IMR-90 (cell line): ENCODE data around the gene ARL14. TPM values are rescaled to one million over a fixed set of nuclear protein-coding genes. Genes with fewer than 3 reads are reported as not detected.

ENCODE experiments used
- ATAC-seq: fragments of 200-7000 bp; cut with Tn5 transposase; 2 replicates; pipeline ENCODE4 v1.9.1; 2020; ENCODE audit warnings: low read depth, mild to moderate bottlenecking, moderate library complexity
- BruUV-seq: library from RNA; stranded (reverse); fragments of 400-500 nt; replicated peaks from 2 replicates; lab custom pipeline; 2021; lab: Mats Ljungman, UMichigan
- CTCF ChIA-PET: fragments of 300-600 bp; formaldehyde crosslinking; extraction: SDS; loops from one replicate; lab custom pipeline; 2021; ENCODE audit warnings: antibody characterized with exemption; lab: Yijun Ruan, JAX
- POLR2A ChIA-PET: fragments of 300-600 bp; sonication (Branson Sonifier 250); formaldehyde crosslinking; loops from one replicate; lab custom pipeline; 2022; ENCODE audit warnings: antibody characterized with exemption; ENCODE audit not compliant: unreplicated experiment; lab: Charles Lee
- DNase-seq: peaks from one replicate; pipeline ENCODE4 v3.0.0; 2013
- H2AFZ ChIP-seq: replicated peaks from 2 replicates; pipeline ENCODE3; 2013; ENCODE audit warnings: low read length, mild to moderate bottlenecking; ENCODE audit not compliant: poor library complexity
- H2AK5ac ChIP-seq: 2 replicates; pipeline ENCODE4 v1.6.1; 2013; ENCODE audit warnings: low read depth, low read length, inconsistent platforms
- H2AK9ac ChIP-seq: replicated peaks from 2 replicates; pipeline ENCODE3; 2013; ENCODE audit warnings: mild to moderate bottlenecking, low read depth, low read length, moderate library complexity; ENCODE audit not compliant: poor library complexity
- H2BK120ac ChIP-seq: 2 replicates; pipeline ENCODE4 v1.6.1; 2013; ENCODE audit warnings: low read depth, low read length, inconsistent platforms
- H2BK15ac ChIP-seq: 3 replicates; pipeline ENCODE4 v1.6.1; 2013; ENCODE audit warnings: low read depth, low read length, inconsistent platforms
- H2BK20ac ChIP-seq: 2 replicates; pipeline ENCODE4 v1.6.1; 2013; ENCODE audit warnings: low read depth, mild to moderate bottlenecking, inconsistent platforms, low read length, moderate library complexity
- H2BK5ac ChIP-seq: 2 replicates; pipeline ENCODE4 v1.6.1; 2013; ENCODE audit warnings: mild to moderate bottlenecking, low read depth, low read length, inconsistent platforms; ENCODE audit not compliant: poor library complexity, severe bottlenecking
- H3K14ac ChIP-seq: replicated peaks from 2 replicates; pipeline ENCODE4 v1.6.1; 2013; ENCODE audit warnings: low read depth, low read length, inconsistent platforms
- H3K18ac ChIP-seq: 2 replicates; pipeline ENCODE4 v1.6.1; 2013; ENCODE audit warnings: low read depth, low read length, control low read depth
- H3K23ac ChIP-seq: 2 replicates; pipeline ENCODE4 v1.6.1; 2013; ENCODE audit warnings: low read depth, low read length, inconsistent platforms
- H3K27ac ChIP-seq: 2 replicates; pipeline ENCODE4 v1.5.1; 2013; ENCODE audit warnings: mild to moderate bottlenecking, control low read depth, low read length; ENCODE audit not compliant: insufficient read depth
- H3K27me3 ChIP-seq: 2 replicates; pipeline ENCODE4 v1.6.1; 2013; ENCODE audit warnings: low read length; ENCODE audit not compliant: control insufficient read depth, insufficient read depth
- H3K36me3 ChIP-seq: 2 replicates; pipeline ENCODE4 v1.6.1; 2013; ENCODE audit warnings: low read length, mixed read lengths; ENCODE audit not compliant: control insufficient read depth, insufficient read depth
- H3K4ac ChIP-seq: 2 replicates; pipeline ENCODE4 v1.6.1; 2013; ENCODE audit warnings: low read depth, low read length, inconsistent platforms
- H3K4me1 ChIP-seq: 2 replicates; pipeline ENCODE4 v1.6.1; 2013; ENCODE audit warnings: low read length, mixed read lengths; ENCODE audit not compliant: control insufficient read depth, insufficient read depth
- H3K4me2 ChIP-seq: 2 replicates; pipeline ENCODE4 v1.6.1; 2013; ENCODE audit warnings: low read depth, mild to moderate bottlenecking, control low read depth, low read length, moderate library complexity
- H3K4me3 ChIP-seq: 2 replicates; pipeline ENCODE4 v1.5.1; 2013; ENCODE audit warnings: low read depth, mild to moderate bottlenecking, control low read depth, low read length, moderate library complexity; ENCODE audit not compliant: insufficient read depth
- H3K56ac ChIP-seq: 2 replicates; pipeline ENCODE4 v1.6.1; 2013; ENCODE audit warnings: low read length, inconsistent platforms; ENCODE audit not compliant: insufficient read depth; ENCODE audit errors: extremely low read depth
- H3K79me1 ChIP-seq, 2 experiments: 2 replicates each; pipeline ENCODE4 v1.6.1; 2013; ENCODE audit warnings: low read length in 2 of 2, inconsistent platforms in 1 of 2, low read depth in 1 of 2
- H3K9ac ChIP-seq: 2 replicates; pipeline ENCODE4 v1.6.1; 2013; ENCODE audit warnings: low read depth, low read length, control low read depth
- H3K9me1 ChIP-seq: 2 replicates; pipeline ENCODE4 v1.6.1; 2013; ENCODE audit warnings: low read length, inconsistent platforms; ENCODE audit not compliant: insufficient read depth
- H3K9me3 ChIP-seq: 2 replicates; pipeline ENCODE4 v1.6.1; 2013; ENCODE audit warnings: low read length; ENCODE audit not compliant: control insufficient read depth, insufficient read depth
- H4K20me1 ChIP-seq: 2 replicates; pipeline ENCODE4 v1.6.1; 2013; ENCODE audit warnings: low read length, inconsistent platforms; ENCODE audit not compliant: insufficient read depth
- H4K5ac ChIP-seq: 2 replicates; pipeline ENCODE4 v1.6.1; 2013; ENCODE audit warnings: mild to moderate bottlenecking, low read depth, low read length, control low read depth
- H4K8ac ChIP-seq, 2 experiments: 2 replicates each; pipeline ENCODE4 v1.6.1; 2013; ENCODE audit warnings: low read depth in 2 of 2, low read length in 2 of 2, control low read depth in 1 of 2, inconsistent platforms in 1 of 2
- H4K91ac ChIP-seq: 2 replicates; pipeline ENCODE4 v1.6.1; 2013; ENCODE audit warnings: low read depth, low read length, inconsistent platforms; ENCODE audit not compliant: insufficient read depth
- BHLHE40 ChIP-seq: fragments of 150-350 bp; IDR thresholded peaks from 2 replicates; pipeline ENCODE4 v1.6.1; 2016; ENCODE audit warnings: mild to moderate bottlenecking, low read depth, low read length
- CHD1 ChIP-seq: IDR thresholded peaks from 2 replicates; pipeline ENCODE4 v1.6.1; 2012; ENCODE audit warnings: low read depth, low read length, improper control_type of control experiment
- FOS ChIP-seq: fragments of 150-350 bp; IDR thresholded peaks from 2 replicates; pipeline ENCODE4 v1.6.1; 2016; ENCODE audit warnings: low read depth, low read length
- MXI1 ChIP-seq: IDR thresholded peaks from 2 replicates; pipeline ENCODE4 v1.6.1; 2012; ENCODE audit warnings: low read depth, mild to moderate bottlenecking, low read length, moderate library complexity, borderline replicate concordance
- NFE2L2 ChIP-seq: fragments of 150-350 bp; IDR thresholded peaks from 2 replicates; pipeline ENCODE4 v1.6.1; 2016; ENCODE audit warnings: low read depth, mild to moderate bottlenecking, low read length
- RFX5 ChIP-seq: IDR thresholded peaks from 2 replicates; pipeline ENCODE4 v1.8.0; 2012; ENCODE audit warnings: low read depth, mild to moderate bottlenecking, low read length, moderate library complexity
- USF2 ChIP-seq: fragments of 150-350 bp; IDR thresholded peaks from 2 replicates; pipeline ENCODE4 v1.6.1; 2017; ENCODE audit warnings: mild to moderate bottlenecking, antibody characterized with exemption, low read length, low read depth
- WGBS, 2 experiments: methylation state at CpG; one replicate each; pipeline versions ENCODE4 v1.1.5 to v1.1.7; 2013; ENCODE audit warnings: missing lambda C conversion rate in 2 of 2; ENCODE audit not compliant: insufficient read length in 1 of 2; ENCODE audit errors: extremely low coverage in 2 of 2; 5-methylcytosine and 5-hydroxymethylcytosine counted together
- dilution Hi-C: fragments of 300-500 bp; cut with HindIII; formaldehyde crosslinking; loops from one replicate; pipeline ENCODE4 v1.14.3; 2018; ENCODE audit warnings: low sequenced_read_pairs; ENCODE audit not compliant: unreplicated experiment
- in situ Hi-C: fragments of 300-500 bp; cut with MboI; formaldehyde crosslinking; loops from 3 replicates; pipeline ENCODE4 v1.14.3; 2019; ENCODE audit warnings: low sequenced_read_pairs, inconsistent platforms, mixed read lengths
- intact Hi-C: fragments of 100-400 bp; cut with micrococcal nuclease; formaldehyde crosslinking; loops from 2 replicates; pipeline ENCODE4 v1.10.0; 2022
- polyA plus RNA-seq, 3 experiments: library from polyadenylated mRNA; depleted of rRNA; stranded (reverse); fragments of >200 nt; gene quantifications; 2 replicates each; pipeline ENCODE4 v1.2.3, GENCODE V29; 2012; ENCODE audit warnings: low replicate concordance in 1 of 3
- total RNA-seq: library from RNA; depleted of rRNA; stranded (reverse); fragments of >200 nt; gene quantifications from 2 replicates; pipeline ENCODE4 v1.2.3, GENCODE V29; 2012
- TF ChIP-seq, protein P1 (sequence below): conservative IDR thresholded peaks from 2 replicates; pipeline ENCODE4 v1.5.1; 2012; ENCODE audit warnings: mild to moderate bottlenecking, low read depth, low read length, improper control_type of control experiment

Gene ARL14
- total and polyA plus RNA-seq, 2 of the 4 experiments (the other 2 are of a cell fraction) = 0.15 to 0.18 TPM

DNA sequence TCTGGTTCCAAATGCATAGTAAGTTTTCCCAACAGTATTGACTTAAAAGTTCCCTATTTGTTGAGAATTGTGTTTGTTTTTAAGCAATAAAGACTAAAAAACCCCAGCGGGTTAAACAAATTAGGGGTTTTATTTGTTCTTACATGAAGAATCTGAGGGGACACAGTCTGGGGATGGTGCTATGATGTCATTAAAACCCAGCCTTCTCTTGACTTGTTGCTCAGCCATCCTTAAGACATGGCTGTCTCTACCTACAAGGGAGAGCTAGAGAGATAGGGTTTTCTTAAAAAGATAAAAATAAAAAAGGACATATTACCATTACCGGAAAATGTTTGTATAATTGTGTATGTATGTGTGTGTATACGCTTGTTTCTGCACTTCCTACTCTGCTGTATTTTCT lies 11.7 kb upstream of the ARL14 start:
- no peak overlapping the region for H2AK9ac ChIP-seq
- dilution Hi-C loops (no loop called here), intact Hi-C loops (no loop called here), in situ Hi-C loops (no loop called here)
- H4K91ac ChIP-seq = no peak overlapping the region
- no peak overlapping the region; the same call in 1 of the 2 replicates for H3K4ac ChIP-seq
- no peaks in the 10 kb centered on the region for H3K79me1 ChIP-seq
- no peaks in the 10 kb centered on the region for H3K36me3 ChIP-seq
- H2AK5ac ChIP-seq = 0 out of 2 replicates have a peak overlapping the region, but pooled peaks have one; percentile 55
- H2AFZ ChIP-seq = no peak overlapping the region
- H3K27ac ChIP-seq = no peak overlapping the region
- H4K5ac ChIP-seq = no peak overlapping the region
- no peak overlapping the region for H3K56ac ChIP-seq
- H2BK15ac ChIP-seq = no peak overlapping the region
- peak overlapping the region; percentile 80 for H2BK5ac ChIP-seq
- H3K23ac ChIP-seq = no peak overlapping the region
- ChIA-PET POLR2A (no interaction called here), CTCF (no interaction called here)
- peak overlapping the region; percentile 75; the same call in 1 of the 2 replicates for H2BK120ac ChIP-seq
- BruUV-seq = no TSS peak
- H3K9me3 ChIP-seq = no peaks in the 10 kb centered on the region
- no peaks in the 10 kb centered on the region for H4K20me1 ChIP-seq
- peaks cover 4% of the 10 kb centered on the region for H3K4me1 ChIP-seq
- H3K4me2 ChIP-seq = no peak overlapping the region
- peak overlapping the region in 1 of 2 experiments; percentile 27; a peak in 1 of 4 replicates for H4K8ac ChIP-seq
- WGBS, 2 experiments = no CpG with 5 or more reads among the region's 3 CpGs
- 0 out of 2 replicates have a peak overlapping the region, but pooled peaks have one; percentile 62 for H3K14ac ChIP-seq
- no peak overlapping the region; the same call in 1 of the 2 replicates for H3K18ac ChIP-seq
- no peak for TF ChIP-seq BHLHE40
- TF ChIP-seq, protein P1, sequence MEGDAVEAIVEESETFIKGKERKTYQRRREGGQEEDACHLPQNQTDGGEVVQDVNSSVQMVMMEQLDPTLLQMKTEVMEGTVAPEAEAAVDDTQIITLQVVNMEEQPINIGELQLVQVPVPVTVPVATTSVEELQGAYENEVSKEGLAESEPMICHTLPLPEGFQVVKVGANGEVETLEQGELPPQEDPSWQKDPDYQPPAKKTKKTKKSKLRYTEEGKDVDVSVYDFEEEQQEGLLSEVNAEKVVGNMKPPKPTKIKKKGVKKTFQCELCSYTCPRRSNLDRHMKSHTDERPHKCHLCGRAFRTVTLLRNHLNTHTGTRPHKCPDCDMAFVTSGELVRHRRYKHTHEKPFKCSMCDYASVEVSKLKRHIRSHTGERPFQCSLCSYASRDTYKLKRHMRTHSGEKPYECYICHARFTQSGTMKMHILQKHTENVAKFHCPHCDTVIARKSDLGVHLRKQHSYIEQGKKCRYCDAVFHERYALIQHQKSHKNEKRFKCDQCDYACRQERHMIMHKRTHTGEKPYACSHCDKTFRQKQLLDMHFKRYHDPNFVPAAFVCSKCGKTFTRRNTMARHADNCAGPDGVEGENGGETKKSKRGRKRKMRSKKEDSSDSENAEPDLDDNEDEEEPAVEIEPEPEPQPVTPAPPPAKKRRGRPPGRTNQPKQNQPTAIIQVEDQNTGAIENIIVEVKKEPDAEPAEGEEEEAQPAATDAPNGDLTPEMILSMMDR = no peak
- no peak for TF ChIP-seq NFE2L2
- TF ChIP-seq MXI1 = no peak
- TF ChIP-seq FOS = no peak
- TF ChIP-seq CHD1 = no peak
- no peak for TF ChIP-seq RFX5
- no peak for TF ChIP-seq USF2
- no peak for ATAC-seq
- no peak overlapping the region for H3K9ac ChIP-seq
- H3K27me3 ChIP-seq = no peaks in the 10 kb centered on the region
- H2BK20ac ChIP-seq = peak overlapping the region; percentile 70; the same call in 1 of the 2 replicates
- H3K9me1 ChIP-seq = no peaks in the 10 kb centered on the region; the same call in 1 of the 2 replicates
- no peak for DNase-seq
- no peak overlapping the region for H3K4me3 ChIP-seq
